Spleen (tissue), 7 donors: Measurements from ENCODE around the gene ITPR2.

Source experiments
- POLR2A ChIP-seq, 3 donors: fragments of 450-650 bp; IDR thresholded peaks; one replicate each; pipeline ENCODE4 v1.5.1; 2017; ENCODE audit warnings: antibody characterized with exemption in 3 of 3, mild to moderate bottlenecking in 1 of 3
- POLR2AphosphoS5 ChIP-seq, 3 donors: sonication (generic); formaldehyde crosslinking; IDR thresholded peaks; one replicate each; pipeline ENCODE4 v1.5.1; 2017; ENCODE audit warnings: antibody characterized with exemption in 3 of 3
- TF ChIP-seq, protein P1 (sequence below), 11 experiments: fragments of 200-600 bp in 7 of 11; fragments of 450-650 bp in 4 of 11; sonication (generic) in 4 of 11; IDR thresholded peaks in 8 of 11; conservative IDR thresholded peaks in 3 of 11; 1 replicate in 7 of 11; 2 replicates in 4 of 11; pipeline versions ENCODE4 v1.4.0 to v1.8.0; 2016 to 2021; ENCODE audit warnings: antibody characterized with exemption in 11 of 11, inconsistent platforms in 4 of 11, mild to moderate bottlenecking in 1 of 11
- donor health status: DM: no; HTN: no; CAD: no; lungs with moderate emphysema.
- donor health status: DM: no; HTN: no; CAD: no.
- donor health status: DM: no; HTN: no; CAD: no.

DNA sequence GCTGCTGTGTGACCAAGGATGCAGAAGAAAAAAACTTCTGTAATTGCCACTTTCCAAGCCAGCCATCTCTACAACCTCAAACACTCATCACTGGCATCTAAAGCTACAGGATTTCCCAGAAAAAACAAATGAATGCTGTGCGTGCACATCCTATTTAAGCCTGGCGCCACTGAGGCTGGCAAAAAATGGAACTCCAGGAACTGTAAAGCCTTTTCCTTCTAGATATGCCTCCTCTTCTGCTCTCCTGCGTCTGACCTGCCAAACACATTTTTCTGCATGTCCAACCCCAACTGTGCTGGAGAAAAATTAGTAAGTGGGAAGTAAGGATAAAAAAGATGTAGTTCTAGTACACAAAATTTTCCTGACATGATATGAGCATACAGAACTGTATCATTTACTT lies 184.9 kb downstream of the ITPR2 start:
- TF ChIP-seq, protein P1, sequence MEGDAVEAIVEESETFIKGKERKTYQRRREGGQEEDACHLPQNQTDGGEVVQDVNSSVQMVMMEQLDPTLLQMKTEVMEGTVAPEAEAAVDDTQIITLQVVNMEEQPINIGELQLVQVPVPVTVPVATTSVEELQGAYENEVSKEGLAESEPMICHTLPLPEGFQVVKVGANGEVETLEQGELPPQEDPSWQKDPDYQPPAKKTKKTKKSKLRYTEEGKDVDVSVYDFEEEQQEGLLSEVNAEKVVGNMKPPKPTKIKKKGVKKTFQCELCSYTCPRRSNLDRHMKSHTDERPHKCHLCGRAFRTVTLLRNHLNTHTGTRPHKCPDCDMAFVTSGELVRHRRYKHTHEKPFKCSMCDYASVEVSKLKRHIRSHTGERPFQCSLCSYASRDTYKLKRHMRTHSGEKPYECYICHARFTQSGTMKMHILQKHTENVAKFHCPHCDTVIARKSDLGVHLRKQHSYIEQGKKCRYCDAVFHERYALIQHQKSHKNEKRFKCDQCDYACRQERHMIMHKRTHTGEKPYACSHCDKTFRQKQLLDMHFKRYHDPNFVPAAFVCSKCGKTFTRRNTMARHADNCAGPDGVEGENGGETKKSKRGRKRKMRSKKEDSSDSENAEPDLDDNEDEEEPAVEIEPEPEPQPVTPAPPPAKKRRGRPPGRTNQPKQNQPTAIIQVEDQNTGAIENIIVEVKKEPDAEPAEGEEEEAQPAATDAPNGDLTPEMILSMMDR (IDR thresholded peaks at IDR 0.05 in 8 of 11, conservative IDR thresholded peaks at IDR 0.05 in 3 of 11), result no peak
- no peak for TF ChIP-seq POLR2AphosphoS5 (IDR thresholded peaks at IDR 0.05)
- TF ChIP-seq POLR2A (IDR thresholded peaks at IDR 0.05), result no peak
